ENCODE data around the gene CTNNA1. TPM values are rescaled to one million over a fixed set of nuclear protein-coding genes. Genes with fewer than 3 reads are reported as not detected.
A peak's percentile ranks its signal among the peaks of the same experiment; 100 is the strongest.
"Not testable (repeated sequence)": the region's sequence is repeated elsewhere in the genome, so short reads cannot be mapped to it uniquely, and the experiment has no call there.

The CTNNA1 gene
- total RNA-seq, 2 experiments from 2014 or later: 34.4 to 38.6 TPM

DNA sequence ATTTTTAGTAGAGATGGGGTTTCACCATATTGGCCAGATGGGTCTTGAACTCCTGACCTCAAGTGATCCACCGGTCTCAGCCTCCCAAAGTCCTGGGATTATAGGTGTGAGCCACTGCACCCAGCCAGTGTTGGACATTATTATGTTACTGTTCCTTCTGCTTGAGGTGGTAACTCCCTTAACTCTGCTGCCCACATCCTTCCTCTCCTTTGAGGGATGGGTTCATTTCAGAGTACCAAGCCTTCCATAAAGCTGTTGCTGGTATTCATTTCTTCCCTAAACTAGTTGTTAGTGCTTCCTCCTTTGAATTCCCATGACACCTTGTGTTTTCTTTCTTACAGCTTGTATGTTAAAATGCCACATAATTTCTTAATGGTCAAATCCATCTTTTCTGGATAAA lies 54.0 kb downstream of the CTNNA1 start:
- DNase-seq: peak; percentile 9
- Mint-ChIP-seq H3K4me1 (peaks cover 6% of the 10 kb centered on the region), H3K36me3 (ENCODE audit: low read depth) (no peaks in the 10 kb centered on the region), H3K9me3 (no peaks in the 10 kb centered on the region), H3K27me3 (peaks cover 4% of the 10 kb centered on the region), H3K4me3 (no peak overlapping the region), H3K27ac (peak overlapping the region; percentile 12)
- ChIA-PET POLR2A (no interaction called here), CTCF (interaction anchor here (0.9 kb wide), 1 partner anchor 10 kb away, joined by 4 read pairs; no protein-coding TSS in a partner anchor)

DNA sequence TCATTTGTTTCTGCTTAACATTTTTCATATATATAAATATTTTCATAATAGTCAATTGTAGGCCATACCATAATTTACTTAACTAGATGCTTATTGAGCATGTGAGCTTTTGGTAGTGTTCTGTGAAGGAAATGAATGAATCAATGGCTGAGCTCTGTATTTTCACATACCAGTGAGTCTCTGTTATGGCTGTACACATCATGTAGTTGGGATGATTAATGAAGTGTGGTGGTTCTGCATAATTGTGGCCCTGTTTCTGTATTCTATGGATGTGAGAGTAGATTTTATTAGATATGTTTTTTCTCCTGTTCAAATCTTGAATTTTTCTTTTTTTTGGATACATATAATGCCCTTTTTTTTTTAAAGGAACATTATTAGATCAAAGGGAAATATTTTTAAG lies 56.2 kb downstream of the CTNNA1 start:
- Mint-ChIP-seq H3K27me3 (peaks cover 4% of the 10 kb centered on the region), H3K4me3 (no peak overlapping the region), H3K4me1 (peaks cover 6% of the 10 kb centered on the region), H3K27ac (no peak overlapping the region), H3K36me3 (ENCODE audit: low read depth) (no peaks in the 10 kb centered on the region), H3K9me3 (no peaks in the 10 kb centered on the region)
- ChIA-PET CTCF (interaction anchor here (1.0 to 1.4 kb wide), 4 partner anchors 10 to 291 kb away, joined by 3 to 5 read pairs (median 3); no protein-coding TSS in a partner anchor), POLR2A (no interaction called here)
- no peak for DNase-seq

DNA sequence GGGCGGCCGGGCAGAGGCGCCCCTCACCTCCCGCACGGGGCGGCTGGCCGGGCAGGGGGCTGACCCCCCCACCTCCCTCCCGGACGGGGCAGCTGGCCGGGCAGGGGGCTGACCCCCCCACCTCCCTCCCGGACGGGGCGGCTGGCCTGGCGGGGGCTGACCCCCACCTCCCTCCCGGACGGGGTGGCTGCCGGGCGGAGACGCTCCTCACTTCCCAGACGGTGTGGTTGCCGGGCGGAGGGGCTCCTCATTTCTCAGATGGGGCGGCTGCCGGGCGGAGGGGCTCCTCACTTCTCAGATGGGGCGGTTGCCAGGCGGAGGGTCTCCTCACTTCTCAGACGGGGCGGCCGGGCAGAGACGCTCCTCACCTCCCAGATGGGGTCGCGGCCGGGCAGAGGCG lies 57.6 kb downstream of the CTNNA1 start:
- H3K4me3 Mint-ChIP-seq; H3K4me1 Mint-ChIP-seq; DNase-seq; CTCF ChIA-PET; H3K27ac Mint-ChIP-seq; POLR2A ChIA-PET; H3K36me3 Mint-ChIP-seq (ENCODE audit: low read depth); H3K27me3 Mint-ChIP-seq; H3K9me3 Mint-ChIP-seq: not testable (repeated sequence)

DNA sequence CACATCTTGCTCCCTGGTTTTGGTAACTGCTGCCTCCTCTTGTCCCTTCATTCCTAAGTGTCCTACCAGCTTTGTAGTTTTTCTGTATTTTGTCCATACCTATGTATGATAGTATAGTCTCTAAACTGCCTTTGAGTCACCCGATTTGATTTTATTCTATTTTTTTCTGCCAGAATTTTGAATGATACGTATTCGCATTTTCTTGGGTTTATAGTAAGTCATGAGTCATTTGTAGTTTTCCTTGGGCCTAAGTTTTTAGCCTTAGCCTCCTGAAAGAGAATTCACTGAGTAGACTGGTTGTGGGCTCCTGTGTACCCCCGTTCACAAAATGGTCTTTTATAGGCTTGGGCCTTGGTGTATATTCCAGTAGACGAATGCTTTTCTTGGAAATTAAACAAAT lies 62.3 kb downstream of the CTNNA1 start:
- no peaks in the 10 kb centered on the region for H3K4me1 Mint-ChIP-seq
- no peaks in the 10 kb centered on the region for H3K36me3 Mint-ChIP-seq (ENCODE audit: low read depth)
- ChIA-PET POLR2A (no interaction called here), CTCF (no interaction called here)
- H3K27ac Mint-ChIP-seq: no peak overlapping the region
- no peaks in the 10 kb centered on the region for H3K27me3 Mint-ChIP-seq
- H3K9me3 Mint-ChIP-seq: no peaks in the 10 kb centered on the region
- no peak for DNase-seq
- H3K4me3 Mint-ChIP-seq: no peak overlapping the region

DNA sequence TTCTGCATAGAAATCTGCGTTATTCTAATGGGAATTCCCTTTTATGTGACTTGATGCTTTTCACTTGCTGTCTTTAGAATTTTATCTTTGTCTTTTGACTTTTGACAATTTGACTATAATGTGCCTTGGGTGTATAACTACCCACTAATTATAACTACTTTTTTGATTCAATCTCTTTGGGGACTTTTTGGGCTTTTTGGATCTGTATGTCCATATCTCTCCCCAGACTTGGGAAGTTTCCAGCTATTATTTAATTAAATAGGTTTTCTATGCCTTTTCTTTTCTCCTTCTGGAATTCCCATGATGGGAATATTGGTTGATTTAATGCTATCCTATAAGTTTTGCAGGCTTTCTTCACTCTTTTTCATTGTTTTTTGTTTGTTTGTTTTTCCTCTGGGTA lies 64.0 kb downstream of the CTNNA1 start:
- ChIA-PET POLR2A (no interaction called here), CTCF (interaction anchor here (0.9 kb wide), 1 partner anchor 8 kb away, joined by 4 read pairs; no protein-coding TSS in a partner anchor)
- no peaks in the 10 kb centered on the region for H3K27me3 Mint-ChIP-seq
- no peaks in the 10 kb centered on the region for H3K36me3 Mint-ChIP-seq (ENCODE audit: low read depth)
- no peaks in the 10 kb centered on the region for H3K9me3 Mint-ChIP-seq
- H3K4me1 Mint-ChIP-seq: no peaks in the 10 kb centered on the region
- DNase-seq: no peak
- no peak overlapping the region for H3K27ac Mint-ChIP-seq
- no peak overlapping the region for H3K4me3 Mint-ChIP-seq

DNA sequence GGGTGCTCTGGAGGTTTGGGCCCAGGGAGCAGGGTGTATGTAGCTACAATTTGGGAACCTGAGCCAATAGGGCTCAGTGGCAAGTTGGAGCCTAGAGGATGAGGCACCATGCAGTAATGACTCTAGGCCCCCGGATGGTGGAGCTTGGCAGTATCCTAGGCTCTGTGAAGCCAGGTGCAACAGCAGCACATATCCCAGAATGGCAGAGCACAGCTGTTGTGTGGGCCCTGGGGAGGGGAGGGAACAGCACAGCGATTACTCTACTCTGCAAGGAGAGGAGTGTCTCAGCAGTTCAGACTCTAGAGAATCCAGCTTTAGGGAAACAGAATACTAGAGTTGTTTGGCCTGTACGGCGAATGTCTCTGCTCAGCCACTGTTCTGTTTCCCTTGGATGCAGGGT lies 65.9 kb downstream of the CTNNA1 start:
- Mint-ChIP-seq H3K27ac (no peak overlapping the region), H3K27me3 (peaks cover 2% of the 10 kb centered on the region), H3K9me3 (no peaks in the 10 kb centered on the region), H3K36me3 (ENCODE audit: low read depth) (no peaks in the 10 kb centered on the region), H3K4me1 (no peaks in the 10 kb centered on the region), H3K4me3 (no peak overlapping the region)
- ChIA-PET POLR2A (no interaction called here), CTCF (no interaction called here)
- no peak for DNase-seq

DNA sequence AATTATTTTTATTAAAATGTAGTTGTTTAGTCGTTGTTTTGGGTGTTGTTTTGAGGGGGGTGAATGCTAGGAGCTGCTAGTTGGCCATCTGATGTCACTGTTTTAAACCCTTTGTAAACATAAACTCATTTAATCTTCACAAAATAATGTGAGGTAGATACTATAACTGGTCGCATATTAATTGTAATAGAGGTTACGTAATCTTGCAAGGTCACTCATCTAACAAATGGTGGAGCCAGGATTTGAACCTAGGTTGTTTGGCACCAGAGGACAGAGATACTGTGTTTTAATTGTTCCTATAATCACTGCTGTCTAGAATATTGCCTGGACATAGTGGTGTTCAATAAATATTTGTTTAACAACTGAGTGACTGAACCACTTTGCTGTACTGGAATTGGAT lies 67.5 kb downstream of the CTNNA1 start:
- H3K4me3 Mint-ChIP-seq: no peak overlapping the region

DNA sequence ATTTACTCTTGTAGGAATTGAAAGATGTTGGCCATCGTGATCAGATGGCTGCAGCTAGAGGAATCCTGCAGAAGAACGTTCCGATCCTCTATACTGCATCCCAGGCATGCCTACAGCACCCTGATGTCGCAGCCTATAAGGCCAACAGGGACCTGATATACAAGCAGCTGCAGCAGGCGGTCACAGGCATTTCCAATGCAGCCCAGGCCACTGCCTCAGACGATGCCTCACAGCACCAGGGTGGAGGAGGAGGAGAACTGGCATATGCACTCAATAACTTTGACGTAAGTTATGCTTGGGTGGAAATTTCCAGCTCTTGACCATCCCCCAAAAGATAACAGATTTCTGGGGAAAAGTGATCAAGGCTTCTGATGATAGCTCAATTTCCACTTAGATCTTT lies 71.3 kb downstream of the CTNNA1 start:
- Mint-ChIP-seq H3K27ac (no peak overlapping the region), H3K9me3 (no peaks in the 10 kb centered on the region), H3K4me1 (no peaks in the 10 kb centered on the region), H3K4me3 (no peak overlapping the region), H3K36me3 (ENCODE audit: low read depth) (no peaks in the 10 kb centered on the region), H3K27me3 (peaks cover 2% of the 10 kb centered on the region)
- ChIA-PET POLR2A (no interaction called here), CTCF (interaction anchor here (0.8 to 1.0 kb wide), 2 partner anchors 9 to 125 kb away, joined by 3 read pairs; no protein-coding TSS in a partner anchor)
- DNase-seq: no peak

More for the DNA sequence above, 67.5 kb downstream of the CTNNA1 start:
- Mint-ChIP-seq H3K9me3 (no peaks in the 10 kb centered on the region), H3K27me3 (peaks cover 2% of the 10 kb centered on the region), H3K36me3 (ENCODE audit: low read depth) (no peaks in the 10 kb centered on the region), H3K4me1 (no peaks in the 10 kb centered on the region), H3K27ac (no peak overlapping the region)
- POLR2A ChIA-PET: no interaction called here
- no peak for DNase-seq
- CTCF ChIA-PET: interaction anchor here (0.5 to 1.5 kb wide), 3 partner anchors 31 to 760 kb away, joined by 3 to 4 read pairs (median 3); no protein-coding TSS in a partner anchor

DNA sequence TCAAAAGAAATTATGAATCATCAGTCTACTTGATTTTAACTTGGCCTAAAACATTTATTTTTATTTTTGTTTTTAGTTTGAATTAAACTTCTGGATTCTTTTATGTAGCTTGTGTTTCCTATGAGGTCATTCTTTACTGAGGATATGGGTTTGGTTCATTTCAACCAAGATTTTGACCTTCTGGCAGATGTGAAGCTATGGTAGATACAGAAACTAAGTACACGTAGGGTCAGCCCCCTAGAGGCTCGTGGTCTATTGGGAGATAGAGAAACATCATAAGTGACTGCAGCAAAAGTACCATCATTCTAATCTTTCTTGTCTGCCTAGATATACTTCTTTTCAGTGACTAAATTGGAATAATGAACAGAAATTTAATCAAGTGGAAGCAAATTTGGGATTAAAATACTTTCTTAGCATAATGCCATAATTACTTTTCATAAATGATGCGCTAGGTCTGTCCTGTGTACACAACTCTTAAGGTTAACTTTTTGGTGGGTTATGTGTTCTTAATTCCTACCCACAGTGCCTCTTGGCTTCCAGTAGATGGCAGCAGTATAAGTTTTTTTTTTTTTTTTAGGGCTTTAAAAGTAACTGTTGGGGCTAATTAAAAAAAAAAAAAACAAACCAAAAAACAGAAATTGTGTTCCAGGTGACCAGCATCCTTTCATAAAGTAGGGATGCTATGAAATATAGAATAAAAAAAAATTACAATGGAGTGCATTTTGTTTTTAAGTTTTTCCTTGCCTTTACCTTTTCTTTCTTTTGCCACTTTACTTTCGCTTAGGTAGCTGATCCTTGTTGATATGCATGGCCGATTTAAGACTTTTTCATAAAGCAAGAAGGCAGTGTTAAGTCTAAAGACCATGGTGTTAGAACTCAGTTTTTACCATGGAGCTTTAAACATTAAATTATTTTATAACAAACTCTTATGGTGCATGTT lies 72.0 kb downstream of the CTNNA1 start:
- Mint-ChIP-seq H3K36me3 (ENCODE audit: low read depth) (no peaks in the 10 kb centered on the region), H3K27ac (no peak overlapping the region), H3K4me1 (no peaks in the 10 kb centered on the region), H3K9me3 (no peaks in the 10 kb centered on the region), H3K4me3 (no peak overlapping the region), H3K27me3 (peaks cover 2% of the 10 kb centered on the region)
- POLR2A ChIA-PET: no interaction called here
- DNase-seq: no peak
- CTCF ChIA-PET: interaction anchor here (0.7 to 1.1 kb wide), 5 partner anchors 8 to 452 kb away, joined by 3 to 4 read pairs (median 3); no protein-coding TSS in a partner anchor

DNA sequence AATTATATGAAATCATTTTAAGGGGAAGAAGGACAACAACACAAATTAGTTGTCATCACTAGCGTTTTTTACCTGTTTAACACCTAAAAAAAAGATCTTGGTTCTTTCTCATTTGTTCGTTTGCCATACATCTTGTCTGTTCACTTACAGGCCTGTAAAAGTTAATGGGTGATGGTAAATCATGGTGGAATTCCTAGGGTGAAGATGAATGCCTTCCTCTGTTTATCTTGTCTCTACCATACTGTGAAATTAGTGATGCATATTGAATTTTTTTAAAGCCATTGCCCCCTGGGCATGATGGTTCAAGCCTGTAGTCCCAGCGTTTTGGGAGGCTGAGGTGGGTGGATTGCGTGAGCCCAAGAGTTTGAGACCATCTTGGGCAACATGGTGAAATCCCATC lies 75.3 kb downstream of the CTNNA1 start:
- no peak for DNase-seq
- Mint-ChIP-seq H3K9me3 (no peaks in the 10 kb centered on the region), H3K4me3 (no peak overlapping the region), H3K27me3 (peaks cover 4% of the 10 kb centered on the region), H3K4me1 (peaks cover 2% of the 10 kb centered on the region), H3K36me3 (ENCODE audit: low read depth) (no peaks in the 10 kb centered on the region), H3K27ac (no peak overlapping the region)
- ChIA-PET CTCF (no interaction called here), POLR2A (no interaction called here)

DNA sequence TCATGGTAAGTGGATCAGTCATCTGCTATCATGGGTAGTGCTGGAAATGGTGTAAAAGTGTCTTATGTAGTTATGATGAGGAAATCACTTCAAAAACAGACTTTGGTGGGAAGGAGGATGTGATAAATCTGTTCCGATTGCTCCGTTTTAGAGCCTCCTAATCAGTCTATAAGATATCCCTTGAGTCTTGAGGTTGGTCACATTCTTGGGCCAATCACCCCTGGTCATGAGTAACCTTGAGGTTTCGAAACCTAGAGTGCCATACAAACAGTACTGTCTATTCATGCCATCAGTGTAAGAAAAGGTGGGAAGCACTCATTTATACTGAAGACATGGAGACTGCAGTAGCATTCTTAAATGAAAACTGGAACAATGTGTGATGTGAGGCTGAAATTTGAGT lies 76.1 kb downstream of the CTNNA1 start:
- Mint-ChIP-seq H3K4me3 (no peak overlapping the region), H3K9me3 (no peaks in the 10 kb centered on the region), H3K27ac (no peak overlapping the region), H3K27me3 (peaks cover 4% of the 10 kb centered on the region), H3K4me1 (peaks cover 2% of the 10 kb centered on the region), H3K36me3 (ENCODE audit: low read depth) (no peaks in the 10 kb centered on the region)
- DNase-seq: no peak
- ChIA-PET CTCF (interaction anchor here (0.6 to 0.7 kb wide), 2 partner anchors 11 to 191 kb away, joined by 3 to 7 read pairs; no protein-coding TSS in a partner anchor), POLR2A (no interaction called here)

DNA sequence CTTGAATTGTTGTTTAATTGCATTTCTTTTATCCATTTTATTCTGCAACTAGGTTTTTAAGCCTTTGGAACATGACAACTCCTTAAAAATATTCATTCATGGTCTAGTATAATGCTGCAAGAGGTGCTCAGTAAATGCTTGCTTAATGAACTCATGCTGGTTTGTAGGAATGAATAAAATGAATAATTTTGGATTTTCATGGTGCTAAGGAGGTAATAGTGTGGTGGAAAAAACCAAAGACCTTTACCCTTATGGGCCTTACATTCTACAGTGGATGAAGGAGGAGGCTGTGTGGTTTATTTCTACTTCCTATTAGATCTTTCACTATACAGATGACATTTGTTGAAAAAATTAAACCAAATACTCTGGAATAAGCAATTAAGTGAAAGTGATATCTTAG lies 78.5 kb downstream of the CTNNA1 start:
- H3K27me3 Mint-ChIP-seq: peaks cover 4% of the 10 kb centered on the region
- no peak overlapping the region for H3K27ac Mint-ChIP-seq
- no peak for DNase-seq
- no peaks in the 10 kb centered on the region for H3K36me3 Mint-ChIP-seq (ENCODE audit: low read depth)
- no peak overlapping the region for H3K4me3 Mint-ChIP-seq
- H3K9me3 Mint-ChIP-seq: no peaks in the 10 kb centered on the region
- H3K4me1 Mint-ChIP-seq: peaks cover 2% of the 10 kb centered on the region
- ChIA-PET POLR2A (no interaction called here), CTCF (no interaction called here)

DNA sequence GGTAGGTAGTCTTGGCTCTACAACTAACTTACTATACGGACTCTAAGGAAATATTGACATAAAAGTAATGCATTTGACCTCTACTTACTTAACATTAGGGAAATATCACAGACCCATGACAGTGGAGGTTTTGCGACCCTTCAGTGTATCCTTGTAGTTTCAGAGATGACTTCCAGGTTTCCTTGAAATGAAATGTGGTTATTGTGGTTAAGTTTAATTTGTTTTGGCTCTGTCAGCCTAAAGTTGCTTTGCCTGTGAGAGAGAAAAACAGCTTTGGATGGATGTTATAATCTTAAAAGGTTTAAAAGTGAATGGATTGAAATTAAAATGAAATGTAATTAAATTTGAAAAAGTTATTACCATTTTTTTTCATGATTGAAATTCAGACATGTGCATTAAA lies 79.0 kb downstream of the CTNNA1 start:
- Mint-ChIP-seq H3K9me3 (no peaks in the 10 kb centered on the region), H3K4me1 (peaks cover 2% of the 10 kb centered on the region), H3K27ac (no peak overlapping the region), H3K36me3 (ENCODE audit: low read depth) (no peaks in the 10 kb centered on the region), H3K4me3 (no peak overlapping the region), H3K27me3 (peaks cover 4% of the 10 kb centered on the region)
- CTCF ChIA-PET: no interaction called here
- POLR2A ChIA-PET: no interaction called here
- no peak for DNase-seq

Data from activated CD4-positive, alpha-beta T cell treated with anti-CD3 and anti-CD28 coated beads, Interleukin-2, amount 10 ng/mL, durations not matched to agents 7 days and 5 days (primary cell).